ENCODE results near the gene THEM5.
"Not testable (repeated sequence)": the region's sequence is repeated elsewhere in the genome, so short reads cannot be mapped to it uniquely, and the experiment has no call there.

Gene THEM5

DNA sequence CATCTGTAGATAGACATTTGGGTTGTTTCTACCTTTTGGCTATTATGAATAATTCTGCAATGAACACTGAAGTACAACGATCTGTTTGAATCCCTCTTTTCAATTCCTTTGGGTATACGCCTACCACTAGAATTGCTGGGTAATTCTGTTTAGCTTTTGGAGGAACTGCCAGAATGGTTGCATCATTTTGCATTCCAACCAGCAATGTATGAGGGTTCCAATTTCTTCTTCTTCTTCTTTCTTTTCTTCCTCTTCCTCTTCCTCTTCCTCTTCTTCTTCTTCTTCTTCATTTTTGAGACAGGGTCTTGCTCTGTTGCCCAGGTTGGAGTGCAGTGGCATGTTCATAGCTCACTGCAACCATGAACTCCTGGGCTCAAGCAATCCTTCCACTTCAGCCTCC is 13.8 kb upstream of the THEM5 start:
- no peak for DNase-seq

GRCh38 chr1:151864411-151864810 is 10.9 kb upstream of the THEM5 start:
- no peak for DNase-seq

- DNase-seq = no peak
Measured at GRCh38 chr1:151862604-151863003, 9.1 kb upstream of the THEM5 start.

DNA sequence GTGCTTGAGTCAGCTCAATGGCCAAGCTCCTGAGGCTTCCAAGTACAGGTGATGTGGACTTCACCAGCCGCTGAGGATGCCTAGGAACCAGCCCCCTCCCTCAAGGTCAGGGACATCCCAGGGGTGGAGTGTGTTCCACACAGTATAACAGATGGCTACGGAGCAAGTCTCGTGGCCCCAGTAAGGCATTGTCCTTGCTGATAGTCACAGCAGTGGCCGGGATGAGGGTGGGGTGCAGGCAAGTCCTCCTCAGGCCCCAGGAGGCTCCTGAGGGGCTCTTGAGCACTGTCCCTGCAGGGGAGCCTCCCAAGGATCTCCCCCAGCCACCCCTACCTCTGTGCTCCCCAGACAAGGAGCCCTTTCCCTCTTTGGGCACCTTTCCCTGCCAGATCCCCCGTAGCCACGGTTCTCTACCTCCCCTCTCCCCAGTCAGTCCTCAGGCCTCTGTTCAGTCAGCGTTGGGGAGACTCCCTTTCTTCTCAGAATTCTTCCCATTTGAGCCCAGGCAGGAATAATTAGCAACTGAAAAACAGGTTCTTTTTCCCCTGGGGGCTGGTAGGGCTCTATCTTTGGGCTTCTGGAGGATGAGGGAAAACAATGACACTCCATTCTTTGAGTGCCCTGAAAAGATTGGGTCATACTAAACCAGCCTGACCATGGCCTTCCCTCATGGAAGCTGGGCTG is 7.1 kb upstream of the THEM5 start:
- no peak for DNase-seq

- no peak for DNase-seq
Measured at GRCh38 chr1:151859891-151860293, 6.4 kb upstream of the THEM5 start.

GRCh38 chr1:151858886-151859665 is 5.6 kb upstream of the THEM5 start:
- DNase-seq = no peak

DNA sequence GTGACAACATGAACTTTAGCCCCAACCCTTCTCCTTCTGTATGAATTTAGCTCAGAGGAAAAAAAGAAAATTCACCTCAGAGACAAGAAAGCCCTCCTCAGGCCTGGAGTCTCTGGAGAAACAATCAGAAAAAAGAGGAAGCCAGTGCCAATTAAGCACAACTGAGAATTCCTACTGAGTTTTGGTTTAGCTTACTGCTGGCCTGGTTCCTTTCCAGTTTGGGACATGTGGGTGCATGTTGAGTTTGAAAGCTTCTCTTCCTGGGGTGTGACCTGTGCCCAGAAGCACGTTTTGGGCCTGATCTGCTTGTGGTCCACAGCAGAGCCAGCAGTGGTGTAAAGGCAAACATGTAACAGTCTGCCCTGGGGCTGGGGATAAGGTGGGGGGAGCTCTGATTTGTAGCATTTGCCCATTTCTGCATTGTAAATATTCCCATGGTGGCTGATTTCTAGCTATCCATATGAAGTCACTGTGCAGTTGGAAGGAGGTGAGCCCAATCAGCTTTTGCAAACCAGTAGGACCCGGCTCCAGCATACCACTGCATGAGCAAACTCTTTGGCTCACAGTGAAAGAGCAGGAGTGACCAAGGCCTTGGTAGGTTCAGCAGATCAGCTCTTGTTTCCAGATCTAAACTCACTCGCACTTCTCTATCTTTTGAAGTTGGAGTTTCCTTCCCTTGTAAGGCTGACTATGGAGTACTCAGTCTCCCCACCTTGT is 4.7 kb upstream of the THEM5 start:
- no peak for DNase-seq

- no peak for DNase-seq
Measured at GRCh38 chr1:151855933-151856332, 2.4 kb upstream of the THEM5 start.

- DNase-seq = not testable (repeated sequence)
Measured at GRCh38 chr1:151855516-151855915, 2.0 kb upstream of the THEM5 start.

- DNase-seq = no peak
Measured at GRCh38 chr1:151854658-151855057, 1.1 kb upstream of the THEM5 start.

GRCh38 chr1:151852733-151853132 is 779 bp downstream of the THEM5 start:
- DNase-seq = no peak

DNA sequence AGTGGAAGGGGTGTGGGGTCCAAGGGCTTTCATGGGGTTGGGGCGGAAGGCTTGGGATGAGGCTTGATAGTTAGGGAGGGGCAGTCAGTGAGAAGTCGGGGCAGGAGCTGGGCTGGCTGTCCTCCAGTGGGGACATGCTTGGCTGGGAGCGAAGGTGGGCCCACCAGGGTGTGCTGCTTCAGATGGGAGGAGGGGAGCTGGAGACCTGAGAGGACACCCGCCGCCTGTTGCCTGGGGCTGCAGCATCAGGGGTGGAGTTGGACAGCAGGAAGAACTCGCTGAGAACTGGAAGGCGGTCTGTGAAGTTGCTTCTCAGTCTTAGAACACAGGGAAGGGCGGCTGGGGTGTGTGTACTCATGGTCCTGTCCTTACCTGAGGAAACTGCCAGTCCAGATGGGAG is 1.6 kb downstream of the THEM5 start:
- DNase-seq = no peak

DNA sequence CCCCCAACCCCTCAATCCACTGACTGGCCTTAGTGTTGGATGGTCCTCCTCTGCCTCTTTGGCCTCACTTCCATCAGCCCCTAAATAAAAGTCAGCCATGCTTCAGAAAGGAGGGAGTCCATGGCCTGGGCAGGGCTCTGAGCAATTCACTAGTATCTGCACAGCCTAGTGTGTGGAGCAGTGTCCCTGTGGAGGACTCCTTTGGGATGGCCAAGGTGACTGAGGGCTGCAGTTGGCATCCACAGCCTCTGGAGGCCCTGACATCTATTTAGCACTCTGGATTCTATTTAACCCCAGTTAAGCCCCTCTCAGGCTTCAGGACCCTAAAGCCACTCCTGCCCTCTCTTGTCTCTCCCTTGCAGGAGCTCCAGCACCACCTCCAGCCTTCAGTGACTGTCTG is 3.6 kb downstream of the THEM5 start:
- no peak for DNase-seq

DNA sequence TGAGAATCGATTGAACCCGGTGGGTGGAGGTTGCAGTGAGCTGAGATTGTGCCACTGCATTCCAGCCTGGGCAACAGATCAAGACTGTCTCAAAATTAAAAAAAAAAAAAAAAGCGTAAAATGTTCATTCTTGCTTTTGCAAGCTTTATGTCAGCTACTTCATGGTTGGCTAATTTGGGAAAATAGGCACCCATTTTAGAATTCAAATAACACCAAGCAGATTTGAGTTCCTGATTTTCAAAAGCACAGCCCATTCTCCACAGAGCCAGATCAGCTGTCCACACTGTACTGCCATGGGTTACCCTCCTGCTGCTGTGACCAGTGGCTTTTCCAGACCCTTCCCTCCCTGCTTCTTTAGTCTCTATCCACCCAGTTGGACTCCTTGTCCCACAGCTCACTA is 4.4 kb downstream of the THEM5 start:
- no peak for DNase-seq

GRCh38 chr1:151847867-151848596 is 5.5 kb downstream of the THEM5 start:
- DNase-seq = no peak

DNA sequence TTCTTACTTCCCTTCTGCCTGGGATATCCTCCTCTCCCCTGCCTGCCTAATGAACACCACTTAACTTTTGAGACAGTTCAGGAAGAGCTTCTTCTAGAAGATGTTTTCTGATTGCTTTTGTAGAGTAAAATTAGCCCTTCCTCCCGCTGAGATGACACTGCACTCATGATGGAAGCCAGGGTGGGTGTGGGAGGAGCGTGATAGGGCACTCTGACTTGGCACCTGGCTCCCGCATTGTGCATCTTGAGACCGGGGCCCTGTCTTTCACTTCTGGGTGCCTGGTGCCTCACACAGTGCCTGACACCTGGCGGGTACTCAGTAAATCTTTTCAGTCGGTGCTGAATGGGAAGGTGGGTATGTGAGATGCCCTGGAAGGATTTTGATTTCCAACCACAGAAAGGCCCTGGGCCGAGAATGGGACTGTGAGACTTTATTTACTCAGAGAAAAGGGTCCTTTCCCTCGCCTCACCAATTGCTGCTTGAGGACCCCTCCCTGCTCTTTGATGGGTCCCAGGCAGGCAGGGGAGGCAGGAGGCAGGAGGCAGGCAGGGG is 6.8 kb downstream of the THEM5 start:
- peak; percentile 51 for DNase-seq

DNA sequence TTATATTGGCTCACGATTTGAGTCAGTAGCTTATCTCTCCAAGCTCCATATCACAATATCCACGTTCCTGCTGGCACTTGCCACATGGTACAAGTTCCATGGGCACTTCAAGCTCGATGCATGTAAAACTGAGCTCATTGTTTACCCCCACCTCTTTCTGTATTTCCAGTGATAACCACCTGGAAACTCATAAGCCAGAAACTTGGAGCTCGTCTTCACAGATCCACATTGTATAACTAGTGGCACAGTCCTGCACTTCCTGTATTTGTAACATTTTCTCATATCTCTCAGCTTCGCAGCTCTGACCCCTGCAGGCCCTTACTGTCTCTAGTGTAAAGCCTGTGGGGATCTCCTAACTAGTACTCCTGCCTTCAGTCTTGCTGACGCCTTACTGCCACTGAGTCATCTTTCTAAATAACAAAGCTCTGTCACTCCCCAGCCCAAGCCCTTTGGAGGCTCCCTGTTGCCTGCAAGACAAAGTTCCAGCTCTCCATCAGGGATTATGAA is 7.4 kb downstream of the THEM5 start:
- DNase-seq = peak; percentile 79

- no peak for DNase-seq
Measured at GRCh38 chr1:151843398-151843797, 10.1 kb downstream of the THEM5 start.

GRCh38 chr1:151841141-151841540 is 12.4 kb downstream of the THEM5 start:
- DNase-seq = no peak

DNA sequence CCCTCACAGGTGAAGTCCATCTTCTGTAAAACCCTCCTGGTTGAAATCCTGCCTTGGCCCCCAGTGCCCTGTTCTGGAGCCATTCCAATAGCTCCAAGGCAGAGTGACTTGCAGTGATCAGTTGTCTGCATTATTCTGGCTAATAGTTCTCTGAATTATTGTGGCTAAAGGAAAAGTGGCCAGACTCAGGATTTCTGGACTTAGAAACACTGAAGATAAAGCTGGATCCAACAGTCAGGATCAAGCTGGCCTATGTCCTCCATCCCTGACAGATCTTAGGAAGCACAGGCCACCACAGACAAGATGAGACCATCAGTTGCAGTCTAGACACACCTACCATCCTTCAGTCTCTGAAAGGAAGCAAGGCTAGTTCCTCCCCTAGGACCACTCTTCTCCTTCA is 13.1 kb downstream of the THEM5 start:
- no peak for DNase-seq

DNA sequence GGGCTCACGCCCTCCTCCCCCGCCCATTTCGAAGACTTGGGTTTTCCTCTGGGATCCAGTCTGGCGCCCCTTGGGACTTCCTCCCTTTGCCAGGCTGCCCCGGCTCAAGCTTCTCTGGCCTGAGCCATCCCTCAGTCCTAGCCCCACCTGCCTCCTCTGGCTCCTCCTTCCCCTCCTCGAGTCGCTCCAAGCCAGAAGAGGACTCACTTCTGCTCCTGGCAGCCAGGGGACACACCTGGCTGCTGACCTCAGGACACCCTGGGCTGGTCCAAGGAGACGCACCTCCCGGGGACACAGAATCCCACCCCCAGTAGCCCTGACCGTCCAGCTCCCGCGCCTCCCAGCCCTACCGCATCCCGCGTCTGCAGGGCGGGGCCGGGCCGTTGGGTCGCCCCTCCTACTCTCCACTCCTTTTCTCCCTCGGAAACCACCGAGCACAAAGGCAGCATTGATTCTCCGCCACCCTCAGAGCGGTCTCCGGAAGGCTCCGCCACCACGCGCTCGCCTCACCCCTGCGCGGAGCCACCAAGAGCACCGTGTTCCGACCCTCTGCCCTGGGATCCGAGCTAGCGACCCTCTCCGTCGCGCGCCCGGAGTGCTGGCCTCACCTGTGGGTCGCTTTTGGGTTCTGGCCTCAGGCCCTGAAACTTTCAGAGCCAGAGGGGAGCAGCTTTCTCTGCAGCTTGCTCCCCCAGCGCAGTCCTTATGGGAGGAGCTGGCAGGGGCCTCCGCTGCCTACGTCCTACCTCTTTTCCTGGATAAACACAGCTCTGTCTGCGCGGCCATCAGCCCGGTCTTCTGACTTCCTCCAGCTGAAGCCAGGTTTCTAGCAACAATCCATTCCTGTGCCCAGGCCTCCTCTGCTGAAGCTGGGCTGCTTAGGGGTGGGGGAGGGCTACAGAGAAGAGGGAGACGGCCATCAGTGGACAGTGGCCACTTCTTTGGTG is 13.8 kb downstream of the THEM5 start, which contains the start of gene C2CD4D:
Gene C2CD4D (minus strand): TSS at position 364 of the 947 bp plus-strand sequence. CDS start 831 bp downstream, outside the sequence.
- DNase-seq = peak; percentile 89

Data from activated CD4-positive, alpha-beta T cell treated with anti-CD3 and anti-CD28 coated beads, Interleukin-10, Interleukin-2, amounts not matched to agents 100 ng/mL and 50 ng/mL, durations not matched to agents 16 hours and 8 hours (primary cell).